ENCODE results near the gene IL10RB.
"Not testable (repeated sequence)": the region's sequence is repeated elsewhere in the genome, so short reads cannot be mapped to it uniquely, and the experiment has no call there.

The IL10RB gene

GRCh38 chr21:33305938-33306337 lies 39.8 kb downstream of the IL10RB start:
- DNase-seq: no peak

GRCh38 chr21:33308586-33309490 lies 42.7 kb downstream of the IL10RB start:
- no peak for DNase-seq

GRCh38 chr21:33309778-33310177 lies 43.6 kb downstream of the IL10RB start:
- no peak for DNase-seq

GRCh38 chr21:33312121-33312520 lies 46.0 kb downstream of the IL10RB start:
- no peak for DNase-seq

- no peak for DNase-seq
Observed at GRCh38 chr21:33313183-33313582, 47.0 kb downstream of the IL10RB start.

GRCh38 chr21:33313611-33314010 lies 47.4 kb downstream of the IL10RB start:
- DNase-seq: no peak

- DNase-seq: no peak
Observed at GRCh38 chr21:33314111-33314510, 47.9 kb downstream of the IL10RB start.

DNA sequence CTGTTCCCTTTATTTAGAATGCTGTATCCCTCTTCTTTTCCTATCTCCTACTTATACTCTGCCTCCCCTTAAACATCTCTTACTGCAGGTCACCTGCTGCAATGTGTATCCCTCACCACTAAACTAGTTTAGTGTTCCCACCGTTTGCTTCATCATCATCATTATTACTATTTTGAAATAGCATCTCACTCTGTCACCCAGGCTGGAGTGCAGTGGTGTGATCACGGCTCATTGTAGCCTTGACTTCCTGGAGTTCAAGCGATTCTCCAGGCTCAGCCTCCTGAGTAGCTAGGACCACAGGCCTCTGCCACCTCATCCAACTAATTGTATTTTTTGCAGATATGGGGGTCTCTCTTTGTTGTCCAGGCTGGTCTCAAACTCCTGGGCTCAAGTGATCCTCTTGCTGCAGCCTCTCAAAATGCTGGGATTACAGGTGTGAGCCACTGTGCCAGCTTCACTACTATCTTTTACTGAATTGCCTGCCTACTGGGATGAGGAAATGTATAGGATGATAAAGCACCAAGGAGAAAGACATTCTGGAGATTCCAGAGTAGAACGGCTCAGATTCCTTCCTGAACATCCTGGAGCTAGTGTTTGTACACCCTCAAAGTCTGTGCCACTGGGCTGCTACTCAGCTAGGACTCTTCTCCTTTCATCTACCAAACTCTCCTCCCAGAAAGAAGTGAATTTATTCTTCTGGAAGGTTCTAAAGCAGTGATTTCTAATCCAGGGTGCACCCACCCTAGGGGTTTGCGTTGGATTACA lies 50.0 kb downstream of the IL10RB start:
- DNase-seq: no peak

DNA sequence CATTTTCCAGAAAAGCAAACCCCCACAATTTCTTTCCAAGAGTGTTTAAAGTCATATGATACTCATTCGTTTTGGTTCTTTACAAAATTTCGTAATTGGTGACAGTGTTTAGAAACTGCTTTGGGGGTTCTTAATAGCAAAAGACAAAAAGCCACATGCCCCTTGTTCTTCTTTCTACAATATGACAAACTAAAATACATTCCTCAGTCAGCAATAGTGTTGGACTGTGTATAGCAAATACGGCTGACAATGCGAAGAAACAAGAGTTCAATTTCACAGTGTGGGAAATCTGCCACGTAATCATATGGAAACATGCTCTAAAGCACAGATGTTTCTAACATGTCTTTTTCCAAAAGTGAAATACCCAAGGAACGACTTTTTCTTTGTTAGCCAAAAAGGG lies 51.0 kb downstream of the IL10RB start:
- DNase-seq: no peak

- DNase-seq: no peak
Observed at GRCh38 chr21:33317786-33318486, 51.8 kb downstream of the IL10RB start.

- not testable (repeated sequence) for DNase-seq
Observed at GRCh38 chr21:33321005-33321404, 54.8 kb downstream of the IL10RB start.

DNA sequence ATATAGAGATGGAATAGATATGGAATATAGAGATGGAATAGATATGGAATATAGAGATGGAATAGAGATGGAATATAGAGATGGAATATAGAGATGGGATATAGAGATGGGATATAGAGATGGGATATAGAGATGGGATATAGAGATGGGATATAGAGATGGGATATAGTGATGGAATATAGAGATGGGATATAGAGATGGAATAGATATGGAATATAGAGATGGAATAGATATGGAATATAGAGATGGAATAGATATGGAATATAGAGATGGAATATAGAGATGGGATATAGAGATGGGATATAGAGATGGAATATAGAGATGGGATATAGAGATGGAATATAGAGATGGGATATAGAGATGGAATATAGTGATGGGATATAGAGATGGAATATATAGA lies 57.4 kb downstream of the IL10RB start:
- not testable (repeated sequence) for DNase-seq

- DNase-seq: peak; percentile 99
Observed at GRCh38 chr21:33324291-33325221, 58.4 kb downstream of the IL10RB start, which contains the start of gene IFNAR1. Gene IFNAR1 (plus strand): TSS chr21:33324970. CDS start chr21:33325056, 86 bp downstream.

- peak; percentile 76 for DNase-seq
Observed at GRCh38 chr21:33325222-33326067, 59.3 kb downstream of the IL10RB start.

GRCh38 chr21:33327326-33327725 lies 61.2 kb downstream of the IL10RB start:
- no peak for DNase-seq

GRCh38 chr21:33327792-33328433 lies 61.7 kb downstream of the IL10RB start:
- no peak for DNase-seq

DNA sequence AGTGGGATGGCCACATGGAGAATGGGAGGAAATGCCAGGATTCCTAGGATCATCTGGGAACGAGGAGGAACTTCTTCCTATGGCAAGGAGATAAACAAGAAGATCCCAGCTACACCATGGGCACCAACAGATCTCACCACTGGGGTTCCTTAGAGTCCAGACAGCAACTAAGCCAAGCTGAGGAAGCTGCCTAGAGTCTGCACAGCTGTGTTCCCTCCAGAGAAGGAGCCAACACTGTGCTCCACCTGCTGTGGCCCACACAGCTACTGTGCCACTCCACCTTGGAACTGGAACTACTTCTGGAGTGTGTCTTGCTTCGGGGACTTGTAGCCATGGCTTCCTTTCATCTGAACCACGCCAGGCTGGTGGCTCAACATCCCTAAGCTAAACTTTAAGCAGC lies 64.6 kb downstream of the IL10RB start:
- DNase-seq: no peak

DNA sequence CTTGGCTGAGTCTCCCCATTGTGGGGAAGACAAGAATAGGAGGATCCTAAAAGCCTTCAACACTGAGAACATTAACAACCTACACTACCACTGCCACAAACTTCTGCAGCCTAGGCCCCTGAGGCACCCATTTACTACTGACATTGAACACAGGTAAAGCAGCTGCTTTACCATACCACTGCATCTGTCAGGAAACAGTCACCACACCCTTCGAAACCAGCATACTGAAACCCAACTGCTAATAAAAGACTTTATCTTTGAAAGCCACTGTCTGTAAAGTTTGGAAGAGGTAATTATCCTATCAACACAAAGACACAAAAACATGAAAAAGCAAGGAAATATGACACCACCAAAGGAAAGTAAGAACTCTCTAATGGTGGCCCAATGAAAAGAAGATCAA lies 66.0 kb downstream of the IL10RB start:
- no peak for DNase-seq

DNA sequence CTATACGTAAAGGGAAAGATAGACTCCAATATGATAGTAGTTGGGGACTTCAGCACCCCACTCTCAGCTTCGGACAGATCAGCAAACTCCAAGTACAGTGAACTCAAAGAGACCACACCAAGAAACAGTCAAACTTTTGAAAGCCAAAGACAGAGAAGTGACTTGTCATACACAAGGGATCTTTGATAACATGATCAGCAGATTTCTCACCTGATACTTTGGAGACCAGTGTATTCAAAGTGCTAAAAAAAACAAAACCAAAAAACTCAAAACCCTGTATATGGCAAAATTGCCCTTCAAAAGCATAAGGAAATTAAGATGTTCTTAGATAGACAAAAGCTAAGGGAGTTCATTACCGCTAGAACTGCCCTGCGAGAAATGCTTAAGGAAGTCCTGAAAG lies 68.0 kb downstream of the IL10RB start:
- no peak for DNase-seq

- DNase-seq: no peak
Observed at GRCh38 chr21:33334824-33335223, 68.7 kb downstream of the IL10RB start.

GRCh38 chr21:33339135-33339534 lies 73.0 kb downstream of the IL10RB start:
- no peak for DNase-seq
